Measurements from ENCODE around the gene ZNF76. TPM values are rescaled to one million over a fixed set of nuclear protein-coding genes. Genes with fewer than 3 reads are reported as not detected.

Gene ZNF76
- total and polyA plus RNA-seq, 9 of the 15 experiments (the other 6 are each of a cell fraction or from before 2014, with no cell fraction given): 1.2 to 17.8 (median 10.7) TPM

DNA sequence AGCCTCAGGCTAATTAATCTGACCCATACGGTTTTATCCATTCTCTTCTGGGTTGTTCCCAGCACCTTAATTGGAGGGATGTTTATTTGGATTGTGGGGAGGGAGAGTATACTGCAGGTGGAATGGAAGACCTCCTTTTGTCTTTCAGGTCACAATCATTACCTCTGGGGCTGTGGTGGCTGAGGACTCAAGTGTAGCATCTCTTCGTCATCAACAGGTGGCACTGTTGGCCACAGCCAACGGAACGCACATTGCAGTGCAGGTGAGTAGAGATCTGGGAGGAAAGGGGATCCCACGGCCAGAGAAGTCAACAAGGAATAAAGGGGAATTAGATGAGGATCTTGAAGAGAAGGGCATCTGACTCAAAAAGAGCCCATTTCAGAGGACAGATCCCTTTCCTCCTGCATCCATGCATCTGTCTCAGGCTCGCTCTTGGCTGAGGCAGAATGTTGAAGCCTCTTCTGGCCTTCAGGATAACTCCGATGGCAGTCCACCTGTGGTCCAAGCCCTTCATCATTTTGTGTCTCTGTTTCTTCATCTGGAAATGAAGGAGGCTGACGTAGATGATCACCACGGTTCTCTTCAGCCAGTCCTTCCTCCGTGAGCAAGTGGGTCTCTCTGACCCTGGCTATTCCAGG, 34.9 kb downstream of the ZNF76 start (continued):
- TF ChIP-seq, protein P1, sequence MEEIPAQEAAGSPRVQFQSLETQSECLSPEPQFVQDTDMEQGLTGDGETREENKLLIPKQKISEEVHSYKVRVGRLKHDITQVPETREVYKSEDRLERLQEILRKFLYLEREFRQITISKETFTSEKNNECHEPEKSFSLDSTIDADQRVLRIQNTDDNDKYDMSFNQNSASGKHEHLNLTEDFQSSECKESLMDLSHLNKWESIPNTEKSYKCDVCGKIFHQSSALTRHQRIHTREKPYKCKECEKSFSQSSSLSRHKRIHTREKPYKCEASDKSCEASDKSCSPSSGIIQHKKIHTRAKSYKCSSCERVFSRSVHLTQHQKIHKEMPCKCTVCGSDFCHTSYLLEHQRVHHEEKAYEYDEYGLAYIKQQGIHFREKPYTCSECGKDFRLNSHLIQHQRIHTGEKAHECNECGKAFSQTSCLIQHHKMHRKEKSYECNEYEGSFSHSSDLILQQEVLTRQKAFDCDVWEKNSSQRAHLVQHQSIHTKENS (CRISPR knock-in tag; IDR thresholded peaks at IDR 0.05): no peak
- no peak for TF ChIP-seq KDM4B (IDR thresholded peaks at IDR 0.05; ENCODE audit: borderline replicate concordance in 2 of 2, low read depth in 1 of 2)
- no peak for TF ChIP-seq ZNF644 (tag; IDR thresholded peaks at IDR 0.05; ENCODE audit: low read depth)
- no peak for TF ChIP-seq HNRNPUL1 (IDR thresholded peaks at IDR 0.05; ENCODE audit: low read length)
- no peak for TF ChIP-seq HDAC1 (IDR thresholded peaks at IDR 0.05)
- TF ChIP-seq POU5F1 (IDR thresholded peaks at IDR 0.05; ENCODE audit: borderline replicate concordance, low read depth, low read length, partially characterized antibody): no peak
- no peak for TF ChIP-seq ZBTB34 (CRISPR knock-in tag; IDR thresholded peaks at IDR 0.05)
- TF ChIP-seq TAF7 (tag; IDR thresholded peaks at IDR 0.05): no peak
- no peak for TF ChIP-seq ZNF507 (tag; conservative IDR thresholded peaks at IDR 0.05)
- TF ChIP-seq, protein P2, sequence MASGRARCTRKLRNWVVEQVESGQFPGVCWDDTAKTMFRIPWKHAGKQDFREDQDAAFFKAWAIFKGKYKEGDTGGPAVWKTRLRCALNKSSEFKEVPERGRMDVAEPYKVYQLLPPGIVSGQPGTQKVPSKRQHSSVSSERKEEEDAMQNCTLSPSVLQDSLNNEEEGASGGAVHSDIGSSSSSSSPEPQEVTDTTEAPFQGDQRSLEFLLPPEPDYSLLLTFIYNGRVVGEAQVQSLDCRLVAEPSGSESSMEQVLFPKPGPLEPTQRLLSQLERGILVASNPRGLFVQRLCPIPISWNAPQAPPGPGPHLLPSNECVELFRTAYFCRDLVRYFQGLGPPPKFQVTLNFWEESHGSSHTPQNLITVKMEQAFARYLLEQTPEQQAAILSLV (tag; IDR thresholded peaks at IDR 0.05): no peak
- TF ChIP-seq, protein P3, sequence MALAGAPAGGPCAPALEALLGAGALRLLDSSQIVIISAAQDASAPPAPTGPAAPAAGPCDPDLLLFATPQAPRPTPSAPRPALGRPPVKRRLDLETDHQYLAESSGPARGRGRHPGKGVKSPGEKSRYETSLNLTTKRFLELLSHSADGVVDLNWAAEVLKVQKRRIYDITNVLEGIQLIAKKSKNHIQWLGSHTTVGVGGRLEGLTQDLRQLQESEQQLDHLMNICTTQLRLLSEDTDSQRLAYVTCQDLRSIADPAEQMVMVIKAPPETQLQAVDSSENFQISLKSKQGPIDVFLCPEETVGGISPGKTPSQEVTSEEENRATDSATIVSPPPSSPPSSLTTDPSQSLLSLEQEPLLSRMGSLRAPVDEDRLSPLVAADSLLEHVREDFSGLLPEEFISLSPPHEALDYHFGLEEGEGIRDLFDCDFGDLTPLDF (CRISPR knock-in tag; IDR thresholded peaks at IDR 0.05): no peak
- TF ChIP-seq ETS2 (tag; IDR thresholded peaks at IDR 0.05; ENCODE audit: borderline replicate concordance, poor library complexity, severe bottlenecking): no peak
- TF ChIP-seq, protein P4, sequence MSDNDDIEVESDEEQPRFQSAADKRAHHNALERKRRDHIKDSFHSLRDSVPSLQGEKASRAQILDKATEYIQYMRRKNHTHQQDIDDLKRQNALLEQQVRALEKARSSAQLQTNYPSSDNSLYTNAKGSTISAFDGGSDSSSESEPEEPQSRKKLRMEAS (CRISPR knock-in tag; IDR thresholded peaks at IDR 0.05): peak; percentile 57

All from K562 (cell line).